SK-N-SH treated with all-trans-retinoic acid at 6 μM for 48 hours (cell line): ENCODE results near the gene TNFRSF21.

Experiments
- ATAC-seq: fragments of 200-7000 bp; cut with Tn5 transposase; 3 replicates; pipeline ENCODE4 v1.9.1; 2020; ENCODE audit warnings: mild to moderate bottlenecking, moderate library complexity
- ARNTL ChIP-seq: fragments of 450-650 bp; formaldehyde crosslinking; IDR thresholded peaks from 2 replicates; pipeline ENCODE4 v1.5.0; 2020; ENCODE audit warnings: low read depth, mild to moderate bottlenecking, moderate library complexity, borderline replicate concordance
- CSDC2 ChIP-seq: fragments of 250-450 bp; sonication (Bioruptor Pico); IDR thresholded peaks from 2 replicates; pipeline ENCODE4 v1.5.0; 2020; ENCODE audit warnings: mild to moderate bottlenecking, moderate library complexity
- ESRRG ChIP-seq: fragments of 250-450 bp; sonication (Bioruptor Pico); IDR thresholded peaks from 2 replicates; pipeline ENCODE4 v1.6.1; 2021; ENCODE audit warnings: mild to moderate bottlenecking
- GLIS3 ChIP-seq: fragments of 250-450 bp; sonication (Bioruptor Pico); IDR thresholded peaks from 2 replicates; pipeline ENCODE4 v1.5.0; 2020; ENCODE audit warnings: mild to moderate bottlenecking, moderate library complexity
- OSR1 ChIP-seq: fragments of 250-450 bp; sonication (Bioruptor Pico); IDR thresholded peaks from 2 replicates; pipeline ENCODE4 v1.8.0; 2022; ENCODE audit warnings: moderate library complexity, mild to moderate bottlenecking, inconsistent platforms
- PPARA ChIP-seq: fragments of 250-450 bp; sonication (Bioruptor Pico); IDR thresholded peaks from 2 replicates; pipeline ENCODE4 v1.5.0; 2020; ENCODE audit warnings: mild to moderate bottlenecking, borderline replicate concordance
- RARB ChIP-seq: fragments of 250-450 bp; sonication (Bioruptor Pico); IDR thresholded peaks from 2 replicates; pipeline ENCODE4 v1.8.0; 2021; ENCODE audit warnings: mild to moderate bottlenecking, moderate library complexity
- SNAI2 ChIP-seq: fragments of 250-450 bp; sonication (Bioruptor Pico); IDR thresholded peaks from 2 replicates; pipeline ENCODE4 v1.5.0; 2020; ENCODE audit warnings: mild to moderate bottlenecking, moderate library complexity
- TCF4 ChIP-seq: fragments of 250-450 bp; sonication (Bioruptor Pico); IDR thresholded peaks from 2 replicates; pipeline ENCODE4 v1.8.0; 2021; ENCODE audit warnings: mild to moderate bottlenecking, moderate library complexity, borderline replicate concordance
- TOX ChIP-seq: fragments of 250-450 bp; sonication (Bioruptor Pico); IDR thresholded peaks from 2 replicates; pipeline ENCODE4 v1.8.0; 2021; ENCODE audit warnings: mild to moderate bottlenecking, moderate library complexity, borderline replicate concordance
- ZC3H10 ChIP-seq: fragments of 250-450 bp; sonication (Bioruptor Pico); IDR thresholded peaks from 2 replicates; pipeline ENCODE4 v1.5.1; 2021; ENCODE audit warnings: mild to moderate bottlenecking, moderate library complexity
- ZFP3 ChIP-seq: fragments of 250-450 bp; sonication (Bioruptor Pico); IDR thresholded peaks from 2 replicates; pipeline ENCODE4 v1.5.0; 2020; ENCODE audit warnings: mild to moderate bottlenecking, moderate library complexity
- ZFP30 ChIP-seq: fragments of 450-650 bp; formaldehyde crosslinking; IDR thresholded peaks from 2 replicates; pipeline ENCODE4 v1.5.0; 2022; ENCODE audit warnings: mild to moderate bottlenecking, moderate library complexity
- ZNF565 ChIP-seq: fragments of 450-650 bp; formaldehyde crosslinking; conservative IDR thresholded peaks from 2 replicates; pipeline ENCODE4 v1.5.0; 2020; ENCODE audit warnings: low read depth, mild to moderate bottlenecking, moderate library complexity
- ZNF70 ChIP-seq: fragments of 450-650 bp; formaldehyde crosslinking; IDR thresholded peaks from 2 replicates; pipeline ENCODE4 v1.5.0; 2020; ENCODE audit warnings: mild to moderate bottlenecking, moderate library complexity
- ZNF8 ChIP-seq: fragments of 450-650 bp; formaldehyde crosslinking; IDR thresholded peaks from 2 replicates; pipeline ENCODE4 v1.5.0; 2020; ENCODE audit warnings: mild to moderate bottlenecking, moderate library complexity
- TF ChIP-seq, protein P1 (sequence below): fragments of 250-450 bp; sonication (Bioruptor Pico); IDR thresholded peaks from 2 replicates; pipeline ENCODE4 v1.8.0; 2021; ENCODE audit warnings: low read depth, mild to moderate bottlenecking, moderate library complexity, borderline replicate concordance
- TF ChIP-seq, protein P2 (sequence below): fragments of 250-450 bp; sonication (Bioruptor Pico); IDR thresholded peaks from 2 replicates; pipeline ENCODE4 v1.5.1; 2020; ENCODE audit warnings: low read depth, mild to moderate bottlenecking, moderate library complexity
- TF ChIP-seq, protein P3 (sequence below): fragments of 250-450 bp; sonication (Bioruptor Pico); IDR thresholded peaks from 2 replicates; pipeline ENCODE4 v1.8.0; 2020; ENCODE audit warnings: mild to moderate bottlenecking, moderate library complexity, borderline replicate concordance
- TF ChIP-seq, protein P4 (sequence below): fragments of 250-450 bp; sonication (Bioruptor Pico); IDR thresholded peaks from 2 replicates; pipeline ENCODE4 v1.5.1; 2021; ENCODE audit warnings: mild to moderate bottlenecking, moderate library complexity
- TF ChIP-seq, protein P5 (sequence below): fragments of 250-450 bp; sonication (Bioruptor Pico); IDR thresholded peaks from 2 replicates; pipeline ENCODE4 v1.5.0; 2020; ENCODE audit warnings: mild to moderate bottlenecking, moderate library complexity

Gene TNFRSF21

DNA sequence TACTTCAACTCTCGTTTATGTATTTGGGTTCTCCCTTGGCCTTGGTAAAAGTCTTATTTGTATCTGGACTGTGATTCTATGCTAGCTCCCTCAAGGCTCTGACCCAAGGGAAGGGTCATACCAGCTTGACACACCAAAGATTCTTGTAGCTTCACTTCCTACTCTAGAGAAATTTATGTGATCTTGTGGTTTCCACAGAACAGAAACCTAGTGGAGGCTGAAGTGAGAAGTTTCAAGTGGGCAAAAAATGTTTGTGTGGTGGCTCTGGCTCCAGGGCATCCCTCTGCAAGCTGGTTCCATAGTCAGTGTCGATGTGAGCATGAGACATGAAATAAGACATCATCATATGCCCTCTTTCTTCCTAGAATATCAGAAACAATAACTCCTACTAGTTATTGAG, 48.1 kb upstream of the TNFRSF21 start:
- TF ChIP-seq, protein P1, sequence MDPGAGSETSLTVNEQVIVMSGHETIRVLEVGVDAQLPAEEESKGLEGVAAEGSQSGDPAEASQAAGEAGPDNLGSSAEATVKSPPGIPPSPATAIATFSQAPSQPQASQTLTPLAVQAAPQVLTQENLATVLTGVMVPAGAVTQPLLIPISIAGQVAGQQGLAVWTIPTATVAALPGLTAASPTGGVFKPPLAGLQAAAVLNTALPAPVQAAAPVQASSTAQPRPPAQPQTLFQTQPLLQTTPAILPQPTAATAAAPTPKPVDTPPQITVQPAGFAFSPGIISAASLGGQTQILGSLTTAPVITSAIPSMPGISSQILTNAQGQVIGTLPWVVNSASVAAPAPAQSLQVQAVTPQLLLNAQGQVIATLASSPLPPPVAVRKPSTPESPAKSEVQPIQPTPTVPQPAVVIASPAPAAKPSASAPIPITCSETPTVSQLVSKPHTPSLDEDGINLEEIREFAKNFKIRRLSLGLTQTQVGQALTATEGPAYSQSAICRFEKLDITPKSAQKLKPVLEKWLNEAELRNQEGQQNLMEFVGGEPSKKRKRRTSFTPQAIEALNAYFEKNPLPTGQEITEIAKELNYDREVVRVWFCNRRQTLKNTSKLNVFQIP (CRISPR knock-in tag): no peak
- TF ChIP-seq, protein P2, sequence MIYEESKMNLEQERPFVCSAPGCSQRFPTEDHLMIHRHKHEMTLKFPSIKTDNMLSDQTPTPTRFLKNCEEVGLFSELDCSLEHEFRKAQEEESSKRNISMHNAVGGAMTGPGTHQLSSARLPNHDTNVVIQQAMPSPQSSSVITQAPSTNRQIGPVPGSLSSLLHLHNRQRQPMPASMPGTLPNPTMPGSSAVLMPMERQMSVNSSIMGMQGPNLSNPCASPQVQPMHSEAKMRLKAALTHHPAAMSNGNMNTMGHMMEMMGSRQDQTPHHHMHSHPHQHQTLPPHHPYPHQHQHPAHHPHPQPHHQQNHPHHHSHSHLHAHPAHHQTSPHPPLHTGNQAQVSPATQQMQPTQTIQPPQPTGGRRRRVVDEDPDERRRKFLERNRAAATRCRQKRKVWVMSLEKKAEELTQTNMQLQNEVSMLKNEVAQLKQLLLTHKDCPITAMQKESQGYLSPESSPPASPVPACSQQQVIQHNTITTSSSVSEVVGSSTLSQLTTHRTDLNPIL: no peak
- TF ChIP-seq, protein P3, sequence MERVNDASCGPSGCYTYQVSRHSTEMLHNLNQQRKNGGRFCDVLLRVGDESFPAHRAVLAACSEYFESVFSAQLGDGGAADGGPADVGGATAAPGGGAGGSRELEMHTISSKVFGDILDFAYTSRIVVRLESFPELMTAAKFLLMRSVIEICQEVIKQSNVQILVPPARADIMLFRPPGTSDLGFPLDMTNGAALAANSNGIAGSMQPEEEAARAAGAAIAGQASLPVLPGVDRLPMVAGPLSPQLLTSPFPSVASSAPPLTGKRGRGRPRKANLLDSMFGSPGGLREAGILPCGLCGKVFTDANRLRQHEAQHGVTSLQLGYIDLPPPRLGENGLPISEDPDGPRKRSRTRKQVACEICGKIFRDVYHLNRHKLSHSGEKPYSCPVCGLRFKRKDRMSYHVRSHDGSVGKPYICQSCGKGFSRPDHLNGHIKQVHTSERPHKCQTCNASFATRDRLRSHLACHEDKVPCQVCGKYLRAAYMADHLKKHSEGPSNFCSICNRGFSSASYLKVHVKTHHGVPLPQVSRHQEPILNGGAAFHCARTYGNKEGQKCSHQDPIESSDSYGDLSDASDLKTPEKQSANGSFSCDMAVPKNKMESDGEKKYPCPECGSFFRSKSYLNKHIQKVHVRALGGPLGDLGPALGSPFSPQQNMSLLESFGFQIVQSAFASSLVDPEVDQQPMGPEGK (CRISPR knock-in tag): no peak
- TF ChIP-seq TCF4 (CRISPR knock-in tag): no peak
- TF ChIP-seq ZC3H10 (CRISPR knock-in tag): no peak
- no peak for TF ChIP-seq SNAI2 (CRISPR knock-in tag)
- TF ChIP-seq OSR1 (CRISPR knock-in tag): no peak
- TF ChIP-seq ARNTL (CRISPR knock-in tag): no peak
- TF ChIP-seq ZFP30: no peak
- TF ChIP-seq CSDC2 (CRISPR knock-in tag): no peak
- no peak for TF ChIP-seq ZFP3 (CRISPR knock-in tag)
- TF ChIP-seq ZNF8: no peak
- TF ChIP-seq, protein P4, sequence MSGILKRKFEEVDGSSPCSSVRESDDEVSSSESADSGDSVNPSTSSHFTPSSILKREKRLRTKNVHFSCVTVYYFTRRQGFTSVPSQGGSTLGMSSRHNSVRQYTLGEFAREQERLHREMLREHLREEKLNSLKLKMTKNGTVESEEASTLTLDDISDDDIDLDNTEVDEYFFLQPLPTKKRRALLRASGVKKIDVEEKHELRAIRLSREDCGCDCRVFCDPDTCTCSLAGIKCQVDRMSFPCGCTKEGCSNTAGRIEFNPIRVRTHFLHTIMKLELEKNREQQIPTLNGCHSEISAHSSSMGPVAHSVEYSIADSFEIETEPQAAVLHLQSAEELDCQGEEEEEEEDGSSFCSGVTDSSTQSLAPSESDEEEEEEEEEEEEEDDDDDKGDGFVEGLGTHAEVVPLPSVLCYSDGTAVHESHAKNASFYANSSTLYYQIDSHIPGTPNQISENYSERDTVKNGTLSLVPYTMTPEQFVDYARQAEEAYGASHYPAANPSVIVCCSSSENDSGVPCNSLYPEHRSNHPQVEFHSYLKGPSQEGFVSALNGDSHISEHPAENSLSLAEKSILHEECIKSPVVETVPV (CRISPR knock-in tag): no peak
- no peak for TF ChIP-seq TOX (CRISPR knock-in tag)
- TF ChIP-seq, protein P5, sequence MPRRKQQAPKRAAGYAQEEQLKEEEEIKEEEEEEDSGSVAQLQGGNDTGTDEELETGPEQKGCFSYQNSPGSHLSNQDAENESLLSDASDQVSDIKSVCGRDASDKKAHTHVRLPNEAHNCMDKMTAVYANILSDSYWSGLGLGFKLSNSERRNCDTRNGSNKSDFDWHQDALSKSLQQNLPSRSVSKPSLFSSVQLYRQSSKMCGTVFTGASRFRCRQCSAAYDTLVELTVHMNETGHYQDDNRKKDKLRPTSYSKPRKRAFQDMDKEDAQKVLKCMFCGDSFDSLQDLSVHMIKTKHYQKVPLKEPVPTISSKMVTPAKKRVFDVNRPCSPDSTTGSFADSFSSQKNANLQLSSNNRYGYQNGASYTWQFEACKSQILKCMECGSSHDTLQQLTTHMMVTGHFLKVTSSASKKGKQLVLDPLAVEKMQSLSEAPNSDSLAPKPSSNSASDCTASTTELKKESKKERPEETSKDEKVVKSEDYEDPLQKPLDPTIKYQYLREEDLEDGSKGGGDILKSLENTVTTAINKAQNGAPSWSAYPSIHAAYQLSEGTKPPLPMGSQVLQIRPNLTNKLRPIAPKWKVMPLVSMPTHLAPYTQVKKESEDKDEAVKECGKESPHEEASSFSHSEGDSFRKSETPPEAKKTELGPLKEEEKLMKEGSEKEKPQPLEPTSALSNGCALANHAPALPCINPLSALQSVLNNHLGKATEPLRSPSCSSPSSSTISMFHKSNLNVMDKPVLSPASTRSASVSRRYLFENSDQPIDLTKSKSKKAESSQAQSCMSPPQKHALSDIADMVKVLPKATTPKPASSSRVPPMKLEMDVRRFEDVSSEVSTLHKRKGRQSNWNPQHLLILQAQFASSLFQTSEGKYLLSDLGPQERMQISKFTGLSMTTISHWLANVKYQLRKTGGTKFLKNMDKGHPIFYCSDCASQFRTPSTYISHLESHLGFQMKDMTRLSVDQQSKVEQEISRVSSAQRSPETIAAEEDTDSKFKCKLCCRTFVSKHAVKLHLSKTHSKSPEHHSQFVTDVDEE (CRISPR knock-in tag): no peak
- TF ChIP-seq PPARA (CRISPR knock-in tag): no peak
- TF ChIP-seq ZNF70: no peak
- no peak for ATAC-seq

DNA sequence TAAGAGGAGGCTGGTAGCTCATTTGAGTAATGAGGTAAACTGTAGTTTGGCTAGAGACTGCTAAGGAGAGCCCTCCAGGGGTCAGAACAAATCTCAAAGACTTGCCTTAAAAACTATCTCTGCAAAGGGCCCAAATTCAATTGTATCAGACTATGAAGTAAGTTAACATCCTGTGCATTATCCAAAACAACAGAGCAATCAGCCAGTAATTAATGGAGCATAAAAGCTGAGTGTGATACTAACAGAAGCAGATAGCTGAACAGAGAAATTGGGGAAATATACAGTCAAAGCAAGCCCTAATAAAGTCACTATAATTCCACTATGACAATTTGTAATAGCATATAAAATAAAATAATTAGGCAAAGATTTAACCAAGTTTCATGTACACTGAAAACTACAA, 45.8 kb upstream of the TNFRSF21 start:
- no peak for ATAC-seq
- no peak for TF ChIP-seq ZNF565 (CRISPR knock-in tag)
- TF ChIP-seq, protein P5 (CRISPR knock-in tag): no peak
- TF ChIP-seq, protein P3 (CRISPR knock-in tag): no peak
- no peak for TF ChIP-seq RARB (CRISPR knock-in tag)
- TF ChIP-seq SNAI2 (CRISPR knock-in tag): no peak
- TF ChIP-seq ZC3H10 (CRISPR knock-in tag): no peak
- TF ChIP-seq ZFP3 (CRISPR knock-in tag): no peak
- TF ChIP-seq ZFP30: no peak
- TF ChIP-seq TOX (CRISPR knock-in tag): no peak
- TF ChIP-seq, protein P1 (CRISPR knock-in tag): no peak
- TF ChIP-seq OSR1 (CRISPR knock-in tag): no peak
- no peak for TF ChIP-seq ZNF70
- TF ChIP-seq GLIS3 (CRISPR knock-in tag): no peak
- no peak for TF ChIP-seq ARNTL (CRISPR knock-in tag)
- TF ChIP-seq, protein P2: no peak
- no peak for TF ChIP-seq CSDC2 (CRISPR knock-in tag)
- no peak for TF ChIP-seq PPARA (CRISPR knock-in tag)
- no peak for TF ChIP-seq ESRRG (CRISPR knock-in tag)
- TF ChIP-seq ZNF8: no peak
